ENCODE data around the gene FAM53A.
"Not testable (repeated sequence)": the region's sequence is repeated elsewhere in the genome, so short reads cannot be mapped to it uniquely, and the experiment has no call there.

Gene FAM53A

GRCh38 chr4:1658146-1658545 lies 26.0 kb downstream of the FAM53A start:
- no peak for DNase-seq

GRCh38 chr4:1656986-1657385 lies 27.1 kb downstream of the FAM53A start:
- DNase-seq: no peak

GRCh38 chr4:1656132-1656531 lies 28.0 kb downstream of the FAM53A start:
- DNase-seq: no peak

GRCh38 chr4:1655676-1656075 lies 28.4 kb downstream of the FAM53A start:
- no peak for DNase-seq

GRCh38 chr4:1655081-1655480 lies 29.0 kb downstream of the FAM53A start:
- no peak for DNase-seq

- DNase-seq: no peak
Measured at GRCh38 chr4:1654216-1654955, 29.7 kb downstream of the FAM53A start.

- DNase-seq: no peak
Measured at GRCh38 chr4:1653776-1654175, 30.3 kb downstream of the FAM53A start.

- DNase-seq: no peak
Measured at GRCh38 chr4:1652088-1652487, 32.0 kb downstream of the FAM53A start.

GRCh38 chr4:1651609-1652008 lies 32.5 kb downstream of the FAM53A start:
- DNase-seq: no peak

GRCh38 chr4:1648962-1649361 lies 35.2 kb downstream of the FAM53A start:
- no peak for DNase-seq

- no peak for DNase-seq
Measured at GRCh38 chr4:1647432-1647831, 36.7 kb downstream of the FAM53A start.

- DNase-seq: no peak
Measured at GRCh38 chr4:1646690-1647089, 37.4 kb downstream of the FAM53A start.

- DNase-seq: no peak
Measured at GRCh38 chr4:1644891-1645657, 39.0 kb downstream of the FAM53A start.

GRCh38 chr4:1643971-1644735 lies 40.0 kb downstream of the FAM53A start:
- DNase-seq: no peak

GRCh38 chr4:1642196-1642951 lies 41.7 kb downstream of the FAM53A start:
- no peak for DNase-seq

- no peak for DNase-seq
Measured at GRCh38 chr4:1641671-1642070, 42.4 kb downstream of the FAM53A start.

- DNase-seq: not testable (repeated sequence)
Measured at GRCh38 chr4:1640716-1641503, 43.2 kb downstream of the FAM53A start.

- no peak for DNase-seq
Measured at GRCh38 chr4:1640190-1640589, 43.9 kb downstream of the FAM53A start.

- DNase-seq: no peak
Measured at GRCh38 chr4:1639299-1639868, 44.7 kb downstream of the FAM53A start.

- DNase-seq: no peak
Measured at GRCh38 chr4:1638873-1639272, 45.2 kb downstream of the FAM53A start.

- no peak for DNase-seq
Measured at GRCh38 chr4:1638272-1638598, 45.9 kb downstream of the FAM53A start.

Data from CD4-positive, alpha-beta T cell treated with Interleukin-15 for 1 hour (primary cell).